ENCODE measurements around the gene KCNMA1.

Gene KCNMA1

DNA sequence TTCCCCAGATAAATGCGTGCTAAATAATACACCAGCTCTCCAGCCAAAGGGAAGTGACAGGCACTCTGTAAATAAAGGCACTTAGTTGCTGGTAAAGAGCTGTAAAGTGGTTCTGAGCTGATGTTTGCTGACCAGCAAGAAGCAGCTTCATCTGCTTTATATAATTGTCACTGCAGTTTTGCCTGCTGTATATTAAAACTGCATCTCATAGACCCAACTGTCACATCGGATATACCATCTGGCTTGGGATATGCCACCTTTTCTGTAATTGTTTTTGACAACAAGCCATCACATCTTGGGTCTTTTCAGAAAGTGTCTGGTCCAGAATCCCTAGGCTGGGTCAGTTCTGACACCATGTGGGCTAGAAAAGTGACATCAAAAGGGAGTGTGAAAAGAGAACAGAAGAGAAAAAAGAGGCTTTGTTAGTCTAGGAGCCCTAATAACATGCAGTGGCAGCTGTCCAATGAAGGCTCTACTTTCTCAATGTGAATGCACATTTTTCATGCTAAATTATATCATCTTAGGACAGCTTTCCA lies 697.6 kb downstream of the KCNMA1 start:
- no peak overlapping the region for H3K4me3 ChIP-seq (ENCODE audit: low read depth, low read length)
- TF ChIP-seq, protein P1, sequence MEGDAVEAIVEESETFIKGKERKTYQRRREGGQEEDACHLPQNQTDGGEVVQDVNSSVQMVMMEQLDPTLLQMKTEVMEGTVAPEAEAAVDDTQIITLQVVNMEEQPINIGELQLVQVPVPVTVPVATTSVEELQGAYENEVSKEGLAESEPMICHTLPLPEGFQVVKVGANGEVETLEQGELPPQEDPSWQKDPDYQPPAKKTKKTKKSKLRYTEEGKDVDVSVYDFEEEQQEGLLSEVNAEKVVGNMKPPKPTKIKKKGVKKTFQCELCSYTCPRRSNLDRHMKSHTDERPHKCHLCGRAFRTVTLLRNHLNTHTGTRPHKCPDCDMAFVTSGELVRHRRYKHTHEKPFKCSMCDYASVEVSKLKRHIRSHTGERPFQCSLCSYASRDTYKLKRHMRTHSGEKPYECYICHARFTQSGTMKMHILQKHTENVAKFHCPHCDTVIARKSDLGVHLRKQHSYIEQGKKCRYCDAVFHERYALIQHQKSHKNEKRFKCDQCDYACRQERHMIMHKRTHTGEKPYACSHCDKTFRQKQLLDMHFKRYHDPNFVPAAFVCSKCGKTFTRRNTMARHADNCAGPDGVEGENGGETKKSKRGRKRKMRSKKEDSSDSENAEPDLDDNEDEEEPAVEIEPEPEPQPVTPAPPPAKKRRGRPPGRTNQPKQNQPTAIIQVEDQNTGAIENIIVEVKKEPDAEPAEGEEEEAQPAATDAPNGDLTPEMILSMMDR (IDR thresholded peaks at IDR 0.05; ENCODE audit: insufficient read depth, low read depth, low read length, missing control alignments): no peak
- no peak for DNase-seq (ENCODE audit: low read depth)

DNA sequence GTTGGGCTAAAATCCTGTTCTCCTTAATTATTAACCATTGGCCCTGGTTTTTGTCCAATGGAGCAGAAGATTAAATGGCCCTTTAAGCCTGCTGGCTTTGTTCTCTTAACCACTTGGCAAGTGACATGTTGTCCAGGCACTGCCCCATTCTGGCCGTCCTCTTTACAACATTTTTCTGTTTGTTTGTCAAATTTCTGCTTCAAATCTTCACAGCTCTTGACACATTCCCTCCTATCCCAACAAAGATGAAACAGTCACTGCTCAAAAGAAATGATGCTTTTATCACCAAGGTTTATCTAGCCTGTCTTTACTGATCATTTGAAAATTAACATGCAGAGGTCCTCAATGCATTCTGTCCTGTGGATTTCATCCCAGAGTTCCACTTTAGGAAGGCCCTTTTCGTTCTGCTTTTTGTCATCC lies 700.4 kb downstream of the KCNMA1 start:
- no peak for DNase-seq (ENCODE audit: low read depth)
- no peak overlapping the region for H3K4me3 ChIP-seq (ENCODE audit: low read depth, low read length)
- TF ChIP-seq, protein P1 (IDR thresholded peaks at IDR 0.05; ENCODE audit: insufficient read depth, low read depth, low read length, missing control alignments): no peak

DNA sequence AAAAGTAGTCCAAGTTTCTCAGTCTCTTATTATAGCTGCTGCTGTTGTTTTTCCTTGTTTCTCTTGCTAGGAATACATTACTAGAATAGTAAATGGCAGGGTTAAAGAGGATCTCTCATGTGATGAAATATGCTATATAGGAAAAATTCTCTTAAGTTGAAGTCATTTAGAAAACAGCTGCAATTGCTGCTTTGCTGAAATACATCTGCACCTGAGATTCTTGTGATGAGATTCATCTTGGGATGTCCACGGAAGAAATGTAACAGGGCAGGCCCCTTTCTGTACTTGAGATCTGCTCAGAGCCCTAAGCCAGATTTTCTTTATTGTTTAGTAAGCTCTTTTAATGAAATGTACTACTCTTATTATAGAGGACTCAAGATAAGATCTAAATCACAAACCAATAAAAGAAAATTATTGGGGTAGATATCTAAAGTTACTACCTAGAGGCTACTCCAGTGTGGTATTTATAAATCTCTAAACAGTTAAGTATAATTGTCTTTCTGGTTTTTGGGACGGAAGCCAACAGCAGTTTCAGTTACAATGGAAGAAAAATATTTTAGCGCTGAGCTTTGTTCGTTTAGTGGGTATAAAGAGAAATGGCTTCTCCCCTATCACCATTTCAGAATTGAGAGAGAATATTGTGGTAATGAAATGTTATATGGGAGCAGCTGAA lies 701.5 kb downstream of the KCNMA1 start:
- no peak overlapping the region for H3K4me3 ChIP-seq (ENCODE audit: low read depth, low read length)
- TF ChIP-seq, protein P1 (IDR thresholded peaks at IDR 0.05; ENCODE audit: insufficient read depth, low read depth, low read length, missing control alignments): no peak
- DNase-seq (ENCODE audit: low read depth): no peak

- TF ChIP-seq, protein P1 (IDR thresholded peaks at IDR 0.05; ENCODE audit: insufficient read depth, low read depth, low read length, missing control alignments): no peak
- no peak for DNase-seq (ENCODE audit: low read depth)
- no peak overlapping the region for H3K4me3 ChIP-seq (ENCODE audit: low read depth, low read length)
Measured at GRCh38 chr10:76928565-76928964, 709.0 kb downstream of the KCNMA1 start.

DNA sequence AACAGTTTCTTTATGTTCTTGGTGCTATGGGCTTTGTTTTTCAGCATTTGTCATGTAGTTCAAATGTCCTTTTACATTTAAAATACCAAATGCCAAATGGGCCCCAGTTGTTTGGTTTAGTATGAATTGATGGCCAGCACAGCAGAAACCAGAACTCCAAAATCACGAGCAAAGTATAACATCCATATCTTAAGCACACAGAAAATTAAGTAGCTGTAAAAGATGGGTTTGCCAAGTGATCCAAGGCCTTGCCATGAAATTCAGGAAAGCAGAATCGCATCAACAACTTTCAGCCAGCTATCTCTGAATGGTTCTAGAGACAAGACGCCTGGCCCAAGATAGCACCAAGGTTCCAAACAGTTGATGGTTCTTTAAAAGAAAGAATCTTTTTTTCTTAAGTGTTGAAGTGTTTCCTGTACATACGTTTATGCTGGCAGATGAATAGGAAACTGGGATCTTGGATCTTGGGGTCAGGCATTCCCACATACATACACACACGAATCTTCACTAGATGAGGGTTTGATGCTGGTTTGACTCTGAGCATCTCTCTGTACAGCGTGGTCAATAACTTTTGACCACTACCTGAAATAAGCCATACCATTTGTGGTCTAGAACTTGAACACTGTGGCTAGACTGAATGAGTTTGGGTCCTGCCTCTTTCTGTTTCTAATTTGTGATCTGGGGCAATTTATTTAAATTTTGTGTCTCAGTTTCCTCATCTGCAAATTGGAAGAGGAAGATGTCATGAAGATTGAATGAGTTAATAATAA lies 711.8 kb downstream of the KCNMA1 start:
- no peak for DNase-seq (ENCODE audit: low read depth)
- no peak overlapping the region for H3K4me3 ChIP-seq (ENCODE audit: low read depth, low read length)
- TF ChIP-seq, protein P1 (IDR thresholded peaks at IDR 0.05; ENCODE audit: insufficient read depth, low read depth, low read length, missing control alignments): no peak

DNA sequence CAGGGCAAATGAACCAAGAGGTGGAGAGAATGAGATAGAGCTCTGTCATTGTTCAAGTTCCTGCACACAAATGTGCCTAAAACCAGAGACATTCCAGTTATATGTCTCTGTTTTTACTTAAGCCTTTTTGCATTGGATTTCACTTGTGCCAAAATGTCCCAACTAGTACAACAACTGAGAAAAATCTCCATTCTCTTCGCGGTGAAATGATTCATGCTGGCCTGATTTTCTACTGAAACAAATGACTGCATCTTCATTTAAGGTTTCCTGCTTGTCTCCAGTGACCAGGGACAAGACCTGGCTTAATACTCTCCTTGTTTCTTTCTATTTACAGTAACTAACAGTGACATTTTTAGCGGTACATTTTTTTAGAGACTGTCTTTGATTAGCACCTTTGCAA lies 714.9 kb downstream of the KCNMA1 start:
- no peak overlapping the region for H3K4me3 ChIP-seq (ENCODE audit: low read depth, low read length)
- DNase-seq (ENCODE audit: low read depth): no peak
- TF ChIP-seq, protein P1 (IDR thresholded peaks at IDR 0.05; ENCODE audit: insufficient read depth, low read depth, low read length, missing control alignments): no peak

Data from GM12865 (cell line).